ENCODE results near the gene FABP3. TPM values are rescaled to one million over a fixed set of nuclear protein-coding genes. Genes with fewer than 3 reads are reported as not detected.
"Not testable (repeated sequence)": the region's sequence is repeated elsewhere in the genome, so short reads cannot be mapped to it uniquely, and the experiment has no call there.

FABP3 gene
- polyA plus RNA-seq, 2 donors = 1.8 to 2.6 TPM

- not testable (repeated sequence) for H3K36me3 ChIP-seq (ENCODE audit: control insufficient read depth in 2 of 2, insufficient read depth in 2 of 2, low read length in 1 of 2); H3K27ac ChIP-seq (ENCODE audit: low read depth in 2 of 2, low read length in 1 of 2); H3K4me3 ChIP-seq (ENCODE audit: low read depth in 1 of 2, low read length in 2 of 2); H3K27me3 ChIP-seq (ENCODE audit: control insufficient read depth in 1 of 2, insufficient read depth in 2 of 2, low read length in 2 of 2); H3K4me1 ChIP-seq (ENCODE audit: control insufficient read depth in 2 of 2, insufficient read depth in 2 of 2, low read length in 1 of 2); H3K9me3 ChIP-seq (ENCODE audit: control insufficient read depth in 2 of 2, insufficient read depth in 1 of 2, low read depth in 1 of 2, low read length in 1 of 2)
- WGBS, 2 donors = 58 to 61% methylated on average over 8 of the region's 8 CpGs
These were observed 13.8 kb upstream of the FABP3 start for GRCh38 chr1:31386576-31387243.

- WGBS, 2 donors = 82 to 90% methylated on average over 1 of the region's 1 CpG
- no peaks in the 10 kb centered on the region for H3K36me3 ChIP-seq (ENCODE audit: control insufficient read depth in 2 of 2, insufficient read depth in 2 of 2, low read length in 1 of 2)
- H3K4me3 ChIP-seq (ENCODE audit: low read depth in 1 of 2, low read length in 2 of 2) = no peak overlapping the region
- peaks cover 2 to 3% of the 10 kb centered on the region in 2 donors for H3K4me1 ChIP-seq (ENCODE audit: control insufficient read depth in 2 of 2, insufficient read depth in 2 of 2, low read length in 1 of 2)
- no peaks in the 10 kb centered on the region for H3K9me3 ChIP-seq (ENCODE audit: control insufficient read depth in 2 of 2, insufficient read depth in 1 of 2, low read depth in 1 of 2, low read length in 1 of 2)
- no peak overlapping the region for H3K27ac ChIP-seq (ENCODE audit: low read depth in 2 of 2, low read length in 1 of 2)
- no peaks in the 10 kb centered on the region for H3K27me3 ChIP-seq (ENCODE audit: control insufficient read depth in 1 of 2, insufficient read depth in 2 of 2, low read length in 2 of 2)
These were observed 11.1 kb upstream of the FABP3 start for GRCh38 chr1:31383967-31384366.

GRCh38 chr1:31382379-31382989 lies 9.6 kb upstream of the FABP3 start:
- no peak overlapping the region for H3K27ac ChIP-seq (ENCODE audit: low read depth in 2 of 2, low read length in 1 of 2)
- H3K36me3 ChIP-seq (ENCODE audit: control insufficient read depth in 2 of 2, insufficient read depth in 2 of 2, low read length in 1 of 2) = no peaks in the 10 kb centered on the region
- 89 to 94% methylated on average over 3 of the region's 3 CpGs for WGBS, 2 donors

GRCh38 chr1:31381394-31382294 lies 8.8 kb upstream of the FABP3 start:
- H3K27ac ChIP-seq (ENCODE audit: low read depth in 2 of 2, low read length in 1 of 2) = no peak overlapping the region
- 69 to 71% methylated on average over 6 of the region's 6 CpGs for WGBS, 2 donors
- no peak overlapping the region for H3K4me3 ChIP-seq (ENCODE audit: low read depth in 1 of 2, low read length in 2 of 2)

More at GRCh38 chr1:31382379-31382989, 9.6 kb upstream of the FABP3 start:
- Histone ChIP-seq H3K4me3 (ENCODE audit: low read depth in 1 of 2, low read length in 2 of 2) (no peak overlapping the region), H3K4me1 (ENCODE audit: control insufficient read depth in 2 of 2, insufficient read depth in 2 of 2, low read length in 1 of 2) (peaks cover 2 to 3% of the 10 kb centered on the region in 2 donors), H3K27me3 (ENCODE audit: control insufficient read depth in 1 of 2, insufficient read depth in 2 of 2, low read length in 2 of 2) (no peaks in the 10 kb centered on the region), H3K9me3 (ENCODE audit: control insufficient read depth in 2 of 2, insufficient read depth in 1 of 2, low read depth in 1 of 2, low read length in 1 of 2) (no peaks in the 10 kb centered on the region)

GRCh38 chr1:31380181-31380580 lies 7.3 kb upstream of the FABP3 start:
- no peaks in the 10 kb centered on the region for H3K36me3 ChIP-seq (ENCODE audit: control insufficient read depth in 2 of 2, insufficient read depth in 2 of 2, low read length in 1 of 2)
- H3K4me1 ChIP-seq (ENCODE audit: control insufficient read depth in 2 of 2, insufficient read depth in 2 of 2, low read length in 1 of 2) = peaks cover 2 to 3% of the 10 kb centered on the region in 2 donors
- H3K27ac ChIP-seq (ENCODE audit: low read depth in 2 of 2, low read length in 1 of 2) = no peak overlapping the region
- H3K4me3 ChIP-seq (ENCODE audit: low read depth in 1 of 2, low read length in 2 of 2) = no peak overlapping the region
- H3K9me3 ChIP-seq (ENCODE audit: control insufficient read depth in 2 of 2, insufficient read depth in 1 of 2, low read depth in 1 of 2, low read length in 1 of 2) = no peaks in the 10 kb centered on the region
- H3K27me3 ChIP-seq (ENCODE audit: control insufficient read depth in 1 of 2, insufficient read depth in 2 of 2, low read length in 2 of 2) = no peaks in the 10 kb centered on the region
- 50 to 63% methylated on average over 3 of the region's 3 CpGs for WGBS, 2 donors

More at GRCh38 chr1:31381394-31382294, 8.8 kb upstream of the FABP3 start:
- Histone ChIP-seq H3K9me3 (ENCODE audit: control insufficient read depth in 2 of 2, insufficient read depth in 1 of 2, low read depth in 1 of 2, low read length in 1 of 2) (no peaks in the 10 kb centered on the region), H3K4me1 (ENCODE audit: control insufficient read depth in 2 of 2, insufficient read depth in 2 of 2, low read length in 1 of 2) (peaks cover 2 to 3% of the 10 kb centered on the region in 2 donors), H3K36me3 (ENCODE audit: control insufficient read depth in 2 of 2, insufficient read depth in 2 of 2, low read length in 1 of 2) (no peaks in the 10 kb centered on the region), H3K27me3 (ENCODE audit: control insufficient read depth in 1 of 2, insufficient read depth in 2 of 2, low read length in 2 of 2) (no peaks in the 10 kb centered on the region)

GRCh38 chr1:31378001-31378400 lies 5.1 kb upstream of the FABP3 start:
- H3K9me3 ChIP-seq (ENCODE audit: control insufficient read depth in 2 of 2, insufficient read depth in 1 of 2, low read depth in 1 of 2, low read length in 1 of 2) = no peaks in the 10 kb centered on the region
- H3K36me3 ChIP-seq (ENCODE audit: control insufficient read depth in 2 of 2, insufficient read depth in 2 of 2, low read length in 1 of 2) = no peaks in the 10 kb centered on the region
- no peak overlapping the region for H3K4me3 ChIP-seq (ENCODE audit: low read depth in 1 of 2, low read length in 2 of 2)
- peaks cover 7 to 8% of the 10 kb centered on the region in 2 donors for H3K4me1 ChIP-seq (ENCODE audit: control insufficient read depth in 2 of 2, insufficient read depth in 2 of 2, low read length in 1 of 2)
- no peaks in the 10 kb centered on the region for H3K27me3 ChIP-seq (ENCODE audit: control insufficient read depth in 1 of 2, insufficient read depth in 2 of 2, low read length in 2 of 2)
- no peak overlapping the region for H3K27ac ChIP-seq (ENCODE audit: low read depth in 2 of 2, low read length in 1 of 2)

- no peak overlapping the region for H3K4me3 ChIP-seq (ENCODE audit: low read depth in 1 of 2, low read length in 2 of 2)
- H3K27ac ChIP-seq (ENCODE audit: low read depth in 2 of 2, low read length in 1 of 2) = no peak overlapping the region
- 82 to 95% methylated on average over 3 of the region's 3 CpGs for WGBS, 2 donors
- no peaks in the 10 kb centered on the region for H3K27me3 ChIP-seq (ENCODE audit: control insufficient read depth in 1 of 2, insufficient read depth in 2 of 2, low read length in 2 of 2)
- no peaks in the 10 kb centered on the region for H3K9me3 ChIP-seq (ENCODE audit: control insufficient read depth in 2 of 2, insufficient read depth in 1 of 2, low read depth in 1 of 2, low read length in 1 of 2)
- peaks cover 8 to 12% of the 10 kb centered on the region in 2 donors for H3K4me1 ChIP-seq (ENCODE audit: control insufficient read depth in 2 of 2, insufficient read depth in 2 of 2, low read length in 1 of 2)
- no peaks in the 10 kb centered on the region for H3K36me3 ChIP-seq (ENCODE audit: control insufficient read depth in 2 of 2, insufficient read depth in 2 of 2, low read length in 1 of 2)
These were observed 4.5 kb upstream of the FABP3 start for GRCh38 chr1:31377364-31377863.

- Histone ChIP-seq H3K9me3 (ENCODE audit: control insufficient read depth in 2 of 2, insufficient read depth in 1 of 2, low read depth in 1 of 2, low read length in 1 of 2) (no peaks in the 10 kb centered on the region), H3K27ac (ENCODE audit: low read depth in 2 of 2, low read length in 1 of 2) (no peak overlapping the region), H3K4me3 (ENCODE audit: low read depth in 1 of 2, low read length in 2 of 2) (no peak overlapping the region), H3K36me3 (ENCODE audit: control insufficient read depth in 2 of 2, insufficient read depth in 2 of 2, low read length in 1 of 2) (no peaks in the 10 kb centered on the region), H3K4me1 (ENCODE audit: control insufficient read depth in 2 of 2, insufficient read depth in 2 of 2, low read length in 1 of 2) (peaks cover 8 to 12% of the 10 kb centered on the region in 2 donors), H3K27me3 (ENCODE audit: control insufficient read depth in 1 of 2, insufficient read depth in 2 of 2, low read length in 2 of 2) (no peaks in the 10 kb centered on the region)
- WGBS, 2 donors = 70 to 79% methylated on average over 8 of the region's 8 CpGs
These were observed 3.7 kb upstream of the FABP3 start for GRCh38 chr1:31376375-31377134.

Data from esophagus (tissue), 2 donors.